ENCODE data around the gene CFAP210. TPM values are rescaled to one million over a fixed set of nuclear protein-coding genes. Genes with fewer than 3 reads are reported as not detected.
A peak's percentile ranks its signal among the peaks of the same experiment; 100 is the strongest.

Gene CFAP210
- total and polyA plus RNA-seq, 2 experiments from 2014 or later, result 3.7 TPM; not detected in 1

DNA sequence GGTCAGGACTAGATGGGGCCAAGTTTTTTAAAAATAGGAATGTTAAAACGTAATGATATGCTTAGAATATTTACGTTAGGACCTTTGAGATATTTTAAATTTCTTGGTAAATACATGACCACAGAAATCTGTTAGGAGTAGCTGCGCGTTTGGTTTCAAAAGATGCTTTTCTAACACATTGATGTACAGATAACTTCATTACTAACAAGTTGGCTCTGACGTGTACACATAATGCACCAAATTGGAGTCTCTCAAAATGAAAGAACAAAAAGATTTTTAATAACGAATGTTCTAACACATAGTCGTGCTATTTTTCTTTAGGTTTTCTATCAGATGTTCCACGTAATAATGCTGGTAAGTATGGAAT lies 672 bp upstream of the CFAP210 start:
- H4K20me1 ChIP-seq (replicated peaks; ENCODE audit: insufficient read depth), result no peaks in the 10 kb centered on the region
- peak overlapping the region; percentile 93 for H3K4me3 ChIP-seq
- H3K27ac ChIP-seq (ENCODE audit: low read depth), result no peak overlapping the region; the same call in 1 of the 2 replicates
- 0 out of 2 replicates have a peak, but pooled peaks cover 3% of the 10 kb centered on the region for H3F3A ChIP-seq (replicated peaks; ENCODE audit: low read depth)
- no peak for ATAC-seq
- H3K27me3 ChIP-seq (ENCODE audit: insufficient read depth), result no peaks in the 10 kb centered on the region
- no peaks in the 10 kb centered on the region for H3K9me2 ChIP-seq (ENCODE audit: insufficient read depth)
- no peaks in the 10 kb centered on the region; the same call in 1 of the 2 replicates for H3K36me3 ChIP-seq (ENCODE audit: insufficient read depth)
- H3K4me1 Mint-ChIP-seq, result peaks cover 7% of the 10 kb centered on the region; the same call in 2 of the 3 replicates
- H3K27ac Mint-ChIP-seq, result peak overlapping the region; percentile 88
- no peaks in the 10 kb centered on the region for H3K79me2 ChIP-seq (replicated peaks; ENCODE audit: insufficient read depth)
- TF ChIP-seq JUNB (IDR thresholded peaks at IDR 0.05; ENCODE audit: unreplicated experiment) (no peak), ZNF114 (CRISPR knock-in tag; IDR thresholded peaks at IDR 0.05) (no peak), EZH2phosphoT487 (IDR thresholded peaks at IDR 0.05; ENCODE audit: unreplicated experiment) (no peak), NANOG (IDR thresholded peaks at IDR 0.05; ENCODE audit: borderline replicate concordance) (no peak)
- peaks cover 4% of the 10 kb centered on the region; the same call in 2 of the 3 replicates for H3K36me3 Mint-ChIP-seq (ENCODE audit: low read depth)
- no peak for DNase-seq (ENCODE audit: low spot score)
- H3K4me2 ChIP-seq, result peak overlapping the region; percentile 80
- peak overlapping the region; percentile 100 for H2AFZ ChIP-seq
- H3K4me1 ChIP-seq (ENCODE audit: insufficient read depth), result 0 out of 2 replicates have a peak, but pooled peaks cover 3% of the 10 kb centered on the region
- H3K4me3 Mint-ChIP-seq, result peak overlapping the region; percentile 91
- H3K9me3 Mint-ChIP-seq, result no peaks in the 10 kb centered on the region
- peaks cover 2% of the 10 kb centered on the region for H3K27me3 Mint-ChIP-seq (ENCODE audit: insufficient read depth, low read depth, poor library complexity)

GRCh38 chr2:169693360-169693759 lies 845 bp downstream of the CFAP210 start:
- H3K27me3 ChIP-seq (ENCODE audit: insufficient read depth), result no peaks in the 10 kb centered on the region
- no peaks in the 10 kb centered on the region; the same call in 1 of the 2 replicates for H3K36me3 ChIP-seq (ENCODE audit: insufficient read depth)
- peak overlapping the region; percentile 80 for H3K4me2 ChIP-seq
- H3K9me3 Mint-ChIP-seq, result peaks cover 6% of the 10 kb centered on the region
- H3K36me3 Mint-ChIP-seq (ENCODE audit: low read depth), result peaks cover 9% of the 10 kb centered on the region
- peaks cover 7% of the 10 kb centered on the region for H3K4me1 Mint-ChIP-seq
- H4K20me1 ChIP-seq (replicated peaks; ENCODE audit: insufficient read depth), result no peaks in the 10 kb centered on the region
- H3K9me2 ChIP-seq (ENCODE audit: insufficient read depth), result no peaks in the 10 kb centered on the region
- H3K27ac ChIP-seq (ENCODE audit: low read depth), result no peak overlapping the region
- no peak for ATAC-seq
- 0 out of 2 replicates have a peak, but pooled peaks cover 3% of the 10 kb centered on the region for H3K4me1 ChIP-seq (ENCODE audit: insufficient read depth)
- H3K27me3 Mint-ChIP-seq (ENCODE audit: insufficient read depth, low read depth, poor library complexity), result peaks cover 2% of the 10 kb centered on the region
- TF ChIP-seq CTCF (conservative IDR thresholded peaks at IDR 0.05; ENCODE audit: low read depth in 2 of 2), result peak in 1 of 2 experiments; percentile 25; a peak in 1 of 4 replicates
- TF ChIP-seq JUNB (IDR thresholded peaks at IDR 0.05; ENCODE audit: unreplicated experiment), result no peak
- 0 out of 2 replicates have a peak, but pooled peaks cover 3% of the 10 kb centered on the region for H3F3A ChIP-seq (replicated peaks; ENCODE audit: low read depth)
- no peak overlapping the region for H3K27ac Mint-ChIP-seq
- DNase-seq (ENCODE audit: low spot score), result peak; percentile 4
- H2AFZ ChIP-seq, result peak overlapping the region; percentile 100
- H3K4me3 Mint-ChIP-seq, result peak overlapping the region; percentile 91
- peak overlapping the region; percentile 93 for H3K4me3 ChIP-seq
- H3K79me2 ChIP-seq (replicated peaks; ENCODE audit: insufficient read depth), result no peaks in the 10 kb centered on the region

GRCh38 chr2:169692718-169693117 lies 1.5 kb downstream of the CFAP210 start:
- no peak overlapping the region for H3K4me3 ChIP-seq
- Mint-ChIP-seq H3K27ac (no peak overlapping the region), H3K27me3 (ENCODE audit: insufficient read depth, low read depth, poor library complexity) (peaks cover 2% of the 10 kb centered on the region), H3K4me1 (peaks cover 7% of the 10 kb centered on the region), H3K9me3 (peaks cover 9% of the 10 kb centered on the region), H3K4me3 (no peak overlapping the region), H3K36me3 (ENCODE audit: low read depth) (peaks cover 13% of the 10 kb centered on the region)
- H3F3A ChIP-seq (replicated peaks; ENCODE audit: low read depth), result 0 out of 2 replicates have a peak, but pooled peaks cover 3% of the 10 kb centered on the region
- DNase-seq (ENCODE audit: low spot score), result no peak
- H3K79me2 ChIP-seq (replicated peaks; ENCODE audit: insufficient read depth), result no peaks in the 10 kb centered on the region
- H3K36me3 ChIP-seq (ENCODE audit: insufficient read depth), result no peaks in the 10 kb centered on the region
- no peaks in the 10 kb centered on the region for H3K27me3 ChIP-seq (ENCODE audit: insufficient read depth)
- ATAC-seq, result no peak
- 0 out of 2 replicates have a peak, but pooled peaks cover 3% of the 10 kb centered on the region for H3K4me1 ChIP-seq (ENCODE audit: insufficient read depth)
- no peak overlapping the region for H3K4me2 ChIP-seq
- H2AFZ ChIP-seq, result no peak overlapping the region
- H4K20me1 ChIP-seq (replicated peaks; ENCODE audit: insufficient read depth), result no peaks in the 10 kb centered on the region
- H3K9me2 ChIP-seq (ENCODE audit: insufficient read depth), result no peaks in the 10 kb centered on the region
- no peak overlapping the region for H3K27ac ChIP-seq (ENCODE audit: low read depth)
- TF ChIP-seq REST (IDR thresholded peaks at IDR 0.05; ENCODE audit: unreplicated experiment) (no peak), NANOG (IDR thresholded peaks at IDR 0.05; ENCODE audit: borderline replicate concordance) (no peak), POLR2AphosphoS5 (IDR thresholded peaks at IDR 0.05; ENCODE audit: low read depth) (no peak), ZNF114 (CRISPR knock-in tag; IDR thresholded peaks at IDR 0.05) (no peak), EZH2 (IDR thresholded peaks at IDR 0.05; ENCODE audit: low read depth, unreplicated experiment) (no peak)
